Neuronal stem cell (in vitro differentiated cells): ENCODE results near the gene CAPZB.

Source experiments
- DNase-seq: peaks from one replicate; pipeline ENCODE4 v3.0.0-alpha.2; 2013; ENCODE audit warnings: low spot score
- H2AFZ ChIP-seq: one replicate; pipeline ENCODE4 v1.6.1; 2013; ENCODE audit warnings: mild to moderate bottlenecking, low read length, inconsistent platforms
- H2AK5ac ChIP-seq: 2 replicates; pipeline ENCODE4 v1.6.1; 2013; ENCODE audit warnings: low read depth, mild to moderate bottlenecking, inconsistent platforms, low read length, moderate library complexity, mixed read lengths
- H2BK120ac ChIP-seq: 2 replicates; pipeline ENCODE4 v1.6.1; 2013; ENCODE audit warnings: low read depth, mild to moderate bottlenecking, inconsistent platforms, low read length, moderate library complexity, mixed read lengths
- H2BK12ac ChIP-seq: one replicate; pipeline ENCODE4 v1.6.1; 2013; ENCODE audit warnings: low read length, inconsistent platforms
- H2BK15ac ChIP-seq: 2 replicates; pipeline ENCODE4 v1.6.1; 2013; ENCODE audit warnings: mild to moderate bottlenecking, low read length, inconsistent platforms, mixed read lengths
- H2BK5ac ChIP-seq: one replicate; pipeline ENCODE4 v1.6.1; 2013; ENCODE audit warnings: inconsistent platforms, mild to moderate bottlenecking, low read length, moderate library complexity
- H3K14ac ChIP-seq: one replicate; pipeline ENCODE4 v1.6.1; 2013; ENCODE audit warnings: low read length, inconsistent platforms
- H3K18ac ChIP-seq: 2 replicates; pipeline ENCODE4 v1.6.1; 2013; ENCODE audit warnings: low read length, inconsistent platforms
- H3K23ac ChIP-seq: 2 replicates; pipeline ENCODE4 v1.6.1; 2013; ENCODE audit warnings: low read depth, mild to moderate bottlenecking, mixed read lengths, low read length, inconsistent platforms; ENCODE audit not compliant: poor library complexity
- H3K27ac ChIP-seq: replicated peaks from 3 replicates; pipeline ENCODE4 v1.5.1; 2013; ENCODE audit warnings: low read length, inconsistent platforms
- H3K27me3 ChIP-seq, 3 experiments: 2 replicates each; pipeline ENCODE4 v1.6.1; 2013; ENCODE audit warnings: low read length in 3 of 3, mild to moderate bottlenecking in 2 of 3, inconsistent platforms in 1 of 3, low read depth in 1 of 3, mixed read lengths in 1 of 3, moderate library complexity in 1 of 3; ENCODE audit not compliant: control insufficient read depth in 3 of 3, insufficient read depth in 3 of 3
- H3K36me3 ChIP-seq, 2 donors: replicated peaks in 1 of 2; 2 replicates each; pipeline ENCODE4 v1.6.1; 2013; ENCODE audit warnings: low read length in 2 of 2; ENCODE audit not compliant: control insufficient read depth in 2 of 2, insufficient read depth in 2 of 2
- H3K4ac ChIP-seq: 2 replicates; pipeline ENCODE4 v1.6.1; 2013; ENCODE audit warnings: inconsistent platforms, mild to moderate bottlenecking, low read length, moderate library complexity
- H3K4me1 ChIP-seq, 2 donors: 1 replicate in 1 of 2; 2 replicates in 1 of 2; pipeline ENCODE4 v1.6.1; 2013; ENCODE audit warnings: low read length in 2 of 2, low read depth in 1 of 2; ENCODE audit not compliant: control insufficient read depth in 2 of 2, insufficient read depth in 1 of 2
- H3K4me2 ChIP-seq: one replicate; pipeline ENCODE4 v1.6.1; 2013; ENCODE audit warnings: mild to moderate bottlenecking, low read length, inconsistent platforms; ENCODE audit not compliant: insufficient read depth, poor library complexity, severe bottlenecking
- H3K4me3 ChIP-seq, 2 donors: 2 replicates each; pipeline ENCODE4 v1.5.1; 2013; ENCODE audit warnings: low read length in 2 of 2, mild to moderate bottlenecking in 2 of 2, inconsistent platforms in 1 of 2, moderate library complexity in 1 of 2
- H3K79me1 ChIP-seq: one replicate; pipeline ENCODE4 v1.6.1; 2013; ENCODE audit warnings: low read depth, mild to moderate bottlenecking, inconsistent platforms, low read length, moderate library complexity
- H3K9ac ChIP-seq: one replicate; pipeline ENCODE4 v1.6.1; 2013; ENCODE audit warnings: mild to moderate bottlenecking, low read depth, low read length, inconsistent platforms; ENCODE audit not compliant: poor library complexity
- H3K9me3 ChIP-seq, 2 donors: replicated peaks in 1 of 2; 2 replicates each; pipeline versions ENCODE3 to v1.6.1; 2013; ENCODE audit warnings: low read length in 2 of 2, mild to moderate bottlenecking in 2 of 2, inconsistent platforms in 1 of 2, low read depth in 1 of 2, mixed read lengths in 1 of 2, moderate library complexity in 1 of 2; ENCODE audit not compliant: control insufficient read depth in 2 of 2, insufficient read depth in 1 of 2
- H4K8ac ChIP-seq: one replicate; pipeline ENCODE4 v1.6.1; 2013; ENCODE audit warnings: low read depth, mild to moderate bottlenecking, inconsistent platforms, low read length, moderate library complexity
- H4K91ac ChIP-seq: one replicate; pipeline ENCODE4 v1.6.1; 2013; ENCODE audit warnings: low read length, low read depth, mild to moderate bottlenecking, inconsistent platforms; ENCODE audit not compliant: poor library complexity
- WGBS, 2 donors: extraction: QIAGEN DNeasy Blood & Tissue Kit; methylation state at CpG; one replicate each; pipeline ENCODE4 v1.1.7; 2013; ENCODE audit warnings: missing lambda C conversion rate in 2 of 2, mixed read lengths in 1 of 2; ENCODE audit not compliant: insufficient read length in 2 of 2, insufficient replicate concordance in 1 of 2; ENCODE audit errors: extremely low coverage in 2 of 2; 5-methylcytosine and 5-hydroxymethylcytosine counted together

The CAPZB gene

DNA sequence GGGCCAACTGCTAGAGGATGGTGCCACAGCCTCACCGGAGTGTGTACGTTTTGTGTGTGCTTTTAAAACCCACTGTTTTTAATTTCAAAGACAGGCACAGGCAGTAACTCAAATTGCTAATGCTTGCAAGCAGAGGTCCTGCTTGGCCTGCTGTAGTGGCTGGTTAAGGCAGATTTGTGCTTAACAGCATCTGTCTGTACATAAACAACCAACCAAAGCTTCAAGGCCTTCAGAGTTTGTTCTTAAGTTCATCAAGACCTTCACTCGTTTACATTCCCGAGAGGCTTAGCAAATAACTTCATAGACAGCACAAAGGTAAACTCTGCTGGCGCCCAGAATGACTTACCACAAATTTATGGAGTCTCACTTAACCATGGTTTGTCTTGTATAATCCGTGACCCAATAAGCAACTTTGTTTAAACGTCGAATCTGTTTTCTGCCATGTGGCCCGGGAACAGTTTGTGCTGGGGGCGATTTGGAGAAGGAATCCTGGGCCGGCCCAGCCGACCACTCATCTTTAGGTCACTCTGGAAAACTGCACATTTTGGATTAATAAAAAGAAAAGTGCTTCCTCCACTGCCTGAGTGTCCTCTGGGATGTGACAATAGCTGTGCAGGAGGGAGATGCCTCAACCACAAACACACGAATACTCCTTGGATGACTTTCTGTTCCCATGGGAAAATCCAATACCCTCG is 58.1 kb downstream of the CAPZB start:
- no peak overlapping the region for H3K27ac ChIP-seq

DNA sequence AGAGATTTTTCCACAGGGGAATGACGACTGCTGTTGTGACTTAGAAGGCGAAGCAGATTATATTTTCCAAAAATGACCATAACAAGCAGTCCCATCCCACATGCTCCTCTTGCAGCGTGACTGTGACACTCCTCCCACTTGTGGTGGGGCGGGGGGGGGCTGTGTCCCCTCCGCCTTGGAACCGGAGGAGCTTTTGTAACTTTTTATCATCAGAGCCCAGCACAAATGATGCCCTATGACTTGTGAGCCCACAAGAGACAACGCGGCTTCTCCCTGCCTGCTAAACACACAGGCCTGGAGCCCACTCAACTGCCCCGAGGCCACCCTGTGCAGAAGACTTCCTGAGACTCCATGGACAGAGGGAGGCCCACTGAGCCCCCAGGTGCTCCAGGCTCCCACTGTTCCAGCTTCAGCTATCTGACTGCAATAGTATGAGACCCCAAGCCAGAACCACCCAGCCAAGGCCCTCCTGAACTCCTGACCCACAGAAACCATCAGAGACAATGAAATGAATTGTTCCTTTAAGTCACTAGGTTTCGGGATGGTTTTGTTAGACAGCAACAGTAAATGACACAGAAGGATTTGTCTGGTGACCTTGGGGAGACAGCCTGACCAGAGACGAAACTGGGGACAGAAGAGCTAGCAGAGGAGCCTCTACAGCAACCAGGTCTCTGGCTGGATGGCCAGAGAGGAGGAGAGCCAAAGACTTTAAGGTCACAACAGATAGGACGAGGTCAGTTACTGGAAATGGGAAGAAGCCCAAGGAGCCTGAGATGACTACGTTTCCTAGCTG is 58.8 kb downstream of the CAPZB start:
- Histone ChIP-seq H2BK120ac (no peak overlapping the region), H3K27ac (no peak overlapping the region), H2AK5ac (no peak overlapping the region), H2AFZ (no peak overlapping the region), H3K4ac (no peak overlapping the region), H3K36me3 (no peaks in the 10 kb centered on the region), H3K27me3 (no peaks in the 10 kb centered on the region), H3K4me3 (no peak overlapping the region), H3K18ac (peak overlapping the region; percentile 59), H3K79me1 (peaks cover 15% of the 10 kb centered on the region), H3K9ac (no peak overlapping the region), H3K14ac (no peak overlapping the region), H3K4me2 (no peak overlapping the region), H2BK12ac (no peak overlapping the region), H3K9me3 (no peaks in the 10 kb centered on the region), H2BK5ac (peak overlapping the region; percentile 44), H2BK15ac (no peak overlapping the region), H3K4me1 (peaks cover 7 to 36% of the 10 kb centered on the region in 2 donors), H4K91ac (no peak overlapping the region), H4K8ac (no peak overlapping the region), H3K23ac (no peak overlapping the region)
- no CpG with 5 or more reads among the region's 13 CpGs for WGBS, 2 donors
- no peak for DNase-seq

More for the DNA sequence above, 58.1 kb downstream of the CAPZB start:
- Histone ChIP-seq H2AK5ac (no peak overlapping the region), H3K4me3 (no peak overlapping the region), H3K18ac (no peak overlapping the region), H4K91ac (no peak overlapping the region), H2BK15ac (no peak overlapping the region), H2BK120ac (no peak overlapping the region), H4K8ac (no peak overlapping the region), H3K4me2 (no peak overlapping the region), H3K79me1 (peaks cover 15% of the 10 kb centered on the region), H3K14ac (no peak overlapping the region), H3K9ac (no peak overlapping the region), H3K9me3 (no peaks in the 10 kb centered on the region), H3K27me3 (no peaks in the 10 kb centered on the region), H2BK5ac (no peak overlapping the region), H2AFZ (no peak overlapping the region), H3K23ac (no peak overlapping the region), H2BK12ac (no peak overlapping the region), H3K4ac (no peak overlapping the region), H3K36me3 (no peaks in the 10 kb centered on the region), H3K4me1 (peaks cover 7 to 36% of the 10 kb centered on the region in 2 donors)
- WGBS, 2 donors = no CpG with 5 or more reads among the region's 14 CpGs
- no peak for DNase-seq

DNA sequence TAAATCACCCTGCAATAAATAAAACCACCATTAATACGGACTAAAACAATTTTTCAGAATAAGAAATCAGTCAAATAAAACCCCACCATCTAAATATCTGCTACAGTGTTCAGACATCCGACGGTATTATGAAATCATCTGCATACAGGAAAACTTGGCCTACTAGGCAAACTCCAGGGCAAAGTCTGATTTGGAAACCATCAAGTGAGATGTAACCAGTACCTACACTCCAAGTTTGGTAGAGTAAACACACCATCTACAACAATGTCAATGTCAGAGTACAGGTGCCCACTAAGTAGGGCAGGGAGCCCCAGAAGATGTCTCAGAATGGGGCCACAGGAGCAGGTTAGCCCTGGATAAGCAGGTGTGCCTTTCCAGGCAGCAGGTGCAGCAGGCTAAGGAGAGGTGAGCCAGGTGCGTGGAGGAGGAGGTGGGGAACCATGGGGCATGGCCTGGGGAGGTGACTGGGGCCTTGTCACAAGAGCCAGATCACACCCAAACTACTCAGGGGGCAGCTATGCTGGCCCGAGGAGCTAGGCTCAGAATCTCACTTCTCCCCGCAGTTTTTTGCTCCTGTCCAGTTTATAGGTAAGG is 59.6 kb downstream of the CAPZB start:
- no peak overlapping the region for H2BK15ac ChIP-seq

More for the DNA sequence above, 59.6 kb downstream of the CAPZB start:
- H3K23ac ChIP-seq = no peak overlapping the region
- H2BK120ac ChIP-seq = no peak overlapping the region
- H3K4me1 ChIP-seq = peaks cover 7 to 35% of the 10 kb centered on the region in 2 donors
- H4K91ac ChIP-seq = no peak overlapping the region
- DNase-seq = no peak
- no peaks in the 10 kb centered on the region for H3K9me3 ChIP-seq
- no peak overlapping the region for H2AK5ac ChIP-seq
- peak overlapping the region; percentile 44 for H3K4ac ChIP-seq
- no peak overlapping the region for H2BK12ac ChIP-seq
- no peak overlapping the region for H3K14ac ChIP-seq
- no peak overlapping the region for H3K27ac ChIP-seq
- H3K27me3 ChIP-seq = no peaks in the 10 kb centered on the region
- peak overlapping the region in 1 of 2 donors; percentile 20 for H3K4me3 ChIP-seq
- H2BK5ac ChIP-seq = no peak overlapping the region
- no peak overlapping the region for H2AFZ ChIP-seq
- H3K36me3 ChIP-seq = peaks cover 0 to 1% of the 10 kb centered on the region in 2 donors
- no peak overlapping the region for H3K18ac ChIP-seq
- H3K79me1 ChIP-seq = peaks cover 14% of the 10 kb centered on the region
- H4K8ac ChIP-seq = no peak overlapping the region
- no peak overlapping the region for H3K4me2 ChIP-seq
- no peak overlapping the region for H3K9ac ChIP-seq
- no CpG with 5 or more reads among the region's 6 CpGs for WGBS, 2 donors
